Osteocyte (in vitro differentiated cells): ENCODE results near the gene MRPS6. TPM values are rescaled to one million over a fixed set of nuclear protein-coding genes. Genes with fewer than 3 reads are reported as not detected.

Experiments
- DNase-seq: peaks from one replicate; pipeline ENCODE4 v3.0.0; 2021; ENCODE audit warnings: mixed read lengths; ENCODE audit not compliant: unreplicated experiment; ENCODE audit errors: extremely low spot score
- H3K27ac Mint-ChIP-seq: one replicate; pipeline ENCODE4 v1.8.0; 2021; ENCODE audit warnings: mild to moderate bottlenecking, mixed read lengths; ENCODE audit not compliant: unreplicated experiment
- H3K27me3 Mint-ChIP-seq: one replicate; pipeline ENCODE4 v1.8.0; 2021; ENCODE audit warnings: mixed read lengths; ENCODE audit not compliant: unreplicated experiment
- H3K36me3 Mint-ChIP-seq: one replicate; pipeline ENCODE4 v1.8.0; 2021; ENCODE audit warnings: mixed read lengths; ENCODE audit not compliant: unreplicated experiment
- H3K4me1 Mint-ChIP-seq: one replicate; pipeline ENCODE4 v1.8.0; 2021; ENCODE audit warnings: mixed read lengths; ENCODE audit not compliant: unreplicated experiment
- H3K4me3 Mint-ChIP-seq: one replicate; pipeline ENCODE4 v1.8.0; 2021; ENCODE audit warnings: mild to moderate bottlenecking, moderate library complexity, mixed read lengths; ENCODE audit not compliant: unreplicated experiment
- H3K9me3 Mint-ChIP-seq: one replicate; pipeline ENCODE4 v1.8.0; 2021; ENCODE audit warnings: mixed read lengths; ENCODE audit not compliant: unreplicated experiment
- total RNA-seq: library from RNA; stranded (reverse); gene quantifications from 2 replicates; pipeline ENCODE4 v1.2.1, GENCODE V29; 2021
- TF ChIP-seq, protein P1 (sequence below): fragments of 200-600 bp; sonication (generic); IDR thresholded peaks from 2 replicates; pipeline ENCODE4 v1.5.0; 2021; ENCODE audit warnings: antibody characterized with exemption, mild to moderate bottlenecking, moderate library complexity

MRPS6 gene
- total RNA-seq, 1 donor from 2014 or later = 124 TPM

DNA sequence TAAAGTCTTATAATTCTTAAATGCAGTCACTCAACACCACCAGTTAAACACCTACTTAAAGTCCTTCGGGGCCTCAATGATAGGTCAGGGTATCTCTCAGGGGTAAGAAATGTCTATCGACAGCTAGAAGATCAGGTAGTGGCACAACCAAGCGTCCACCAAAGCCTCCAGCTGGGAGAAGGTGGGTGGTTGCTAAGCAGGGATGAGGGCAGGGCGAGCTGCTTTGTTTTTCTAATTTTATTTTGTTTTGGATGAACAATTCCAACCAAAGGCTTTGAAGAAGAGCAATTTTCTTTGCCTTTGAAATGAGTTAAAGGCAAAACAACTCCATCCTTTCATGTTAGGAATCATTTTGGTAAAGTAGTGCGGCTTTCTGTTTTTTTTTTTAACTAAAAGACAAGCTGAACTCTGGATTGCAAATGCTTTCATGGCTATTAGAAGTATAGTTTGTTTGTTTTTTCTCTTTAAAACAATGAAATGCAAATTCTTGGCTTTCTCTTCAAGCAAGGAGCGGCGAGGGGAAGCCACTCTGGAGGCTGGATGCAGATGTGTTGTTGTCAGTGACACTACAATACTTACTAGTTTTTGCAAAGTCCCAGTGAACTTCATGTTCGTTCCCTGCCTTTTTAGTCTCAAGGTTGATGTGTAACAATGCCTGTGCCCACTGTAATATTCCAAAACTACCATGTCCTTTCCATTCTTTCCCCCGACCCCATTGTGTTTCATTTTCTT, 106.0 kb downstream of the MRPS6 start:
- DNase-seq = no peak
- H3K27me3 Mint-ChIP-seq = no peaks in the 10 kb centered on the region
- H3K4me3 Mint-ChIP-seq = no peak overlapping the region
- peaks cover under 1% of the 10 kb centered on the region for H3K36me3 Mint-ChIP-seq
- H3K4me1 Mint-ChIP-seq = peaks cover 26% of the 10 kb centered on the region
- TF ChIP-seq, protein P1, sequence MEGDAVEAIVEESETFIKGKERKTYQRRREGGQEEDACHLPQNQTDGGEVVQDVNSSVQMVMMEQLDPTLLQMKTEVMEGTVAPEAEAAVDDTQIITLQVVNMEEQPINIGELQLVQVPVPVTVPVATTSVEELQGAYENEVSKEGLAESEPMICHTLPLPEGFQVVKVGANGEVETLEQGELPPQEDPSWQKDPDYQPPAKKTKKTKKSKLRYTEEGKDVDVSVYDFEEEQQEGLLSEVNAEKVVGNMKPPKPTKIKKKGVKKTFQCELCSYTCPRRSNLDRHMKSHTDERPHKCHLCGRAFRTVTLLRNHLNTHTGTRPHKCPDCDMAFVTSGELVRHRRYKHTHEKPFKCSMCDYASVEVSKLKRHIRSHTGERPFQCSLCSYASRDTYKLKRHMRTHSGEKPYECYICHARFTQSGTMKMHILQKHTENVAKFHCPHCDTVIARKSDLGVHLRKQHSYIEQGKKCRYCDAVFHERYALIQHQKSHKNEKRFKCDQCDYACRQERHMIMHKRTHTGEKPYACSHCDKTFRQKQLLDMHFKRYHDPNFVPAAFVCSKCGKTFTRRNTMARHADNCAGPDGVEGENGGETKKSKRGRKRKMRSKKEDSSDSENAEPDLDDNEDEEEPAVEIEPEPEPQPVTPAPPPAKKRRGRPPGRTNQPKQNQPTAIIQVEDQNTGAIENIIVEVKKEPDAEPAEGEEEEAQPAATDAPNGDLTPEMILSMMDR = no peak
- no peak overlapping the region for H3K27ac Mint-ChIP-seq
- H3K9me3 Mint-ChIP-seq = peaks cover 9% of the 10 kb centered on the region

DNA sequence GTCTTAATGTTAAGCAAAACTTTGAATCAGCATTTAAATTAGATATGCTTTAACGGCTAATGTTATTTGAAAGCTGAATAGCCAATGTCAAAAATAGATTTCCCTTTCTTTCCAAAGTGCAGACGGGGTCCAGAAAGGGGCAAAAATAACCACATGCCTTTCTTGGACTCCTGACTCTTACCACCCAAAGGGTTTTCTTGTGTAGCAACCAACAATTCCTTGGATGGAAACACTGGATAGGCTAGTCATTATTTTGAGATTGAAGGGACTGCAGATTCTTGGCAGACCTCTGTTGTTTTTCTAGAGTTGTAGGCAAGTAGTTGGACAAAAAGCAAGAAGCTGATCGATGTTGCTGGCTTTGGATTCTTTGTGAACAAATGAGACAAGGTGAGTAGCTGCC, 107.0 kb downstream of the MRPS6 start:
- Mint-ChIP-seq H3K4me3 (no peak overlapping the region), H3K36me3 (no peaks in the 10 kb centered on the region), H3K27me3 (no peaks in the 10 kb centered on the region), H3K27ac (no peak overlapping the region), H3K9me3 (no peaks in the 10 kb centered on the region), H3K4me1 (peaks cover 26% of the 10 kb centered on the region)
- TF ChIP-seq, protein P1 = no peak
- no peak for DNase-seq

DNA sequence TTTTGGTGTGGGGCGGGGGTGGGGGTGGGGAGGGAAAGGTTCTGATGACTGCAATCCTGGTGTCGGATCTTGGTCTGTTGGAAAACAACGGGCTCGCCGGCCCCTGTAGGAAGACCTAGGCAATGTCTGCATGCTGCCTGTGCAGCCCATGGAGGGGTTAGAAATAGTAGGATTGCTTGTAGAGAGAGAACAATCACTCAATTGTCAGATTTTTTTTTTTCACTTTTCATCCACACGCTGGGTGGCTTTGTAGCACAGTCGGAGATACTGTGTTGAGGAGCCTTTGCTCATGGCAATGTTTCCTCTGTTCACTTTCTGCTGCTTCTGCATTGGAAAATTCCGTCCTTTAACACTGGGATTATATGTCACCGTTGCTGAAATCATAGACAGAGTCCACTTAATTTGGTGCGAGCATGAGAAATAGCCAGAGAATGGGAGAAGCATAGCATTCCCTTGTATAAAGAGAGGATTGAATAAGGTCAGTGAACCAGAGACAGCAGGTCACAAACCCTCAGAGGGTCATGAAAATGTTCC, 107.5 kb downstream of the MRPS6 start:
- H3K36me3 Mint-ChIP-seq = no peaks in the 10 kb centered on the region
- no peak for DNase-seq
- no peaks in the 10 kb centered on the region for H3K27me3 Mint-ChIP-seq
- H3K9me3 Mint-ChIP-seq = no peaks in the 10 kb centered on the region
- H3K4me1 Mint-ChIP-seq = peaks cover 26% of the 10 kb centered on the region
- H3K4me3 Mint-ChIP-seq = peak overlapping the region; percentile 51
- H3K27ac Mint-ChIP-seq = peak overlapping the region; percentile 35
- TF ChIP-seq, protein P1 = no peak

DNA sequence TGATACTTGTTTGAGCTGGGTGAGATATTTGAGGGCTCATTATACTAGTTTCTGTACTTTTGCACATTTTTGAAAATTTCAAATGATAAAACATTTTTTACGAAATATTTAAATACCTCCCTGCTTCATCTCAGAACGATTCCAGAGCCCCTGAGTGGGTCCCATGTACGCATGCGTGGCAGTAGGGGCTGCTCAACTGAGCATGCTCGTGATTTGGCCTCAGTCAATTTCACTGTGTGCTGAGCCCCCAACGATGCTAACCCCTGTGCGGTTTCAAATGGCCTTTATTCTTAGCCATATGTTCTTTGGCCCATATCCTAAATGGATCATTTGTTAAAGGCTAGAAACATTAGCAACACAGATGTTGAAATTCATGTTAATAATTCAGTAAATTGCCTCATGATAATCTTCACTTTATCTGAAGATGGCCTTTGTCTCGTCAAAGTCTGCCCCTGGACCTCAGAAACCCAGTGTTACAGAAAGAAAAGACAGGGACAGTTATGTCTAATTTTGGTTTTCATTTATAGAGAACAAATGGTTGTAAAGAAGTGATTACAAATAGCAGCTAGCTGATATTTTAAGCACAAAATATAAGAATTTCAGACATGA, 108.2 kb downstream of the MRPS6 start:
- TF ChIP-seq, protein P1 = no peak
- no peak for DNase-seq
- Mint-ChIP-seq H3K27me3 (no peaks in the 10 kb centered on the region), H3K4me1 (peaks cover 26% of the 10 kb centered on the region), H3K9me3 (no peaks in the 10 kb centered on the region), H3K27ac (no peak overlapping the region), H3K36me3 (no peaks in the 10 kb centered on the region), H3K4me3 (peak overlapping the region; percentile 51)

DNA sequence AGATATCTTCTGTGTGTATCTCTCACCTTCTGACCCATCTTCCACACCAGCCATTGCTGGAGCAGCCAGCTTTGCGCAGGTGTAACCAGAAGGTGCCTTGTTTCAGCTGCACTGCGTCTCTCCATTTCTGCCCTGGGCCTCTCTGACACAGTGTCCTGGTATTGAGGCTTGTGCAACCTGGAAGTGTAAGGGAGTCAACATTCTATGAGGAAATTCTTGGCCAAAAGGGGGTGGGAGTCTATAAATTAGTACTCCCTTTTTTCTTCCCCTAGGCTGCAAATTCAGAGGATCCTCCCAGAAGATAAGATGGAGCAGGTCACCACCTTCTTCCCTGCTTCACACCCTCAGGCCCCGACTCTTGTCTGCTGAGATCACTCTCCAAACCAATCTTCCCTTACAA, 109.1 kb downstream of the MRPS6 start:
- Mint-ChIP-seq H3K4me1 (peaks cover 26% of the 10 kb centered on the region), H3K9me3 (no peaks in the 10 kb centered on the region), H3K36me3 (no peaks in the 10 kb centered on the region), H3K27ac (no peak overlapping the region), H3K27me3 (no peaks in the 10 kb centered on the region), H3K4me3 (no peak overlapping the region)
- DNase-seq = no peak
- TF ChIP-seq, protein P1 = no peak
